HG02938 (cell line): ENCODE results near the gene SNN.

Source experiments
- ATAC-seq: cut with Tn5 transposase; IDR thresholded peaks from one replicate; pipeline ENCODE4 v1.9.1; 2021; ENCODE audit warnings: mild to moderate bottlenecking, moderate library complexity; ENCODE audit not compliant: unreplicated experiment

Gene SNN

DNA sequence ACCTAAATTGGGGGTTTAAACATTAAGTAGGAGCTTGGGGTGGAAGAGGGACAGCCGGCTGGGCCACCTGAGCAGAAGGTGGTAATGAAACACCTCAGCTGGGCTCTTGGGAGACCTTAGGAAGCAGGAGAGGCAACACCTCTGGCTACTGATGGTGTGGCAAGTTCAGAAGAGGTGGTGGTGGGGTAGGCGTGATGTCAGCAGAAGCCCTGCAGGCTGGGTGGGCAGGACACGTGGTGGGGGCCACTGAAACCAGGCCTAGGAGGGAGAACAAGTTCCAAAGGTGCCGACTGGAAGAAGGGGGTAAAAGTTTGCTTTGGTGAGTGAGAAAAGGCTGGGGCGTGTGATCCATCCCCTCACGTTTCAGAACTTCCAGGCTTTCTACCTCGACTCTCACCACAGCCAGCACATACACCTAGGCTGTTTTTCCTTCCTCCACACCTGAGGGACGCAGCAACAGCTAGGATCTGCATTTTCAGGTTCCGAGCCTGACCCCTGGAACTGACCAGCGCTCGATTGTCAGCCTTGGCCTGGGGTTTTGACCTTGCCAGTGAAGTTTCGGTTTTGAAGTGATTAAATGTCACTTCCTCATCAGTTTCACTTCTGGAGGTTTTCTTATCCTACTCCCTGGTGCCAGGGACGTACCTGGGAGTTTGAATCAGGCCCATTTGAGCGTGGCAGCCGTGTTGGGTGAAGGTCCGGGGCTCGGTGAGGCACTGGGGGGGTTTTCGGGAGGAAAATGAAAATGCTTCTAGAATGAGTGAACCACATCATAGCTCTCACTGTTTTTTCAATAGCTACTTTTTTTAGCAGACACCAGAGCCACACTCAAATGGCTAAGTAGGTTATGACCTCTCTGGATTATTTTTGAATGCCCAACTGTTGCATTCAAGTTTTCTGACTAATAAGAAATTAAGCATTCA is 10.0 kb downstream of the SNN start:
- no peak for ATAC-seq

DNA sequence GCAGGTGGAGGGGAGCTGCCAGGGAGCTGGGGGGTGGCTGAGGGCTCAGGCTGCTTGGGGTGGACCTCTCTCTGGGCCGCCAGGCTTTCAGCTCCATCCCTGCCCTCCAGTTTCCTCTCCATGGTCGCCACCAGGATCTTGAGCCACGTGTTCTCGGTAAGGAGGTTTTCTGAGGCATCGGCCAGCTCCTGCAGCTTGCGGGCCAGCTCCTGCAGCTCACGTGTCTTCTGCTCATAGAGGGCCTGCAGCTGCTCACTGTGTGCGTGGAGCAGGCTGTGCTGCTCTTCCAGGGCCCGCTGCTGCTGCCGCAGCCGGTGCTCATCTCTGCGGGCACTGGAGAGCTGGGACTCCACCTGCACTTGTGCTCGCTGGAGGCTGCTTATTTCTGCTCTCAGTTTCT is 11.0 kb downstream of the SNN start:
- ATAC-seq: no peak

- no peak for ATAC-seq
These were observed 12.0 kb downstream of the SNN start for GRCh38 chr16:11679941-11680911.

DNA sequence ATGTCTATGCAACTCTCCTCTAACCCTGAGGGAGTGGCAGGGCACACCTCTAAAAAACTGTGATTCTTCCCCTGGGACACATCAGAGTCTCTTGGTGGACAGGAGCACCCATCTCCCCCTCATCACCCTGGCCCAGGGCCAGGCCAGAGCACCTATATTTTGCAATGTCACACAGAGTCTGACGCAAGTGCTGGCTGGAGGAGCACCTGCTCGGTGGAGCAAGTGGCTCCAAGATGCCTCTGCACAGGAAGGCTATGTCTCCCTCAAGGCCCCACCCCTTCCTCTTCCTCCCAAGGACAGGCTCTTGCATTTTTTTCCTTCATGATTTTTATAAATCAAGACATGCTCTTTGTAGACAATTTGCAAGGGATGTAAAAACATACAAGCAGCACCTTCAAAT is 13.3 kb downstream of the SNN start:
- ATAC-seq: no peak

DNA sequence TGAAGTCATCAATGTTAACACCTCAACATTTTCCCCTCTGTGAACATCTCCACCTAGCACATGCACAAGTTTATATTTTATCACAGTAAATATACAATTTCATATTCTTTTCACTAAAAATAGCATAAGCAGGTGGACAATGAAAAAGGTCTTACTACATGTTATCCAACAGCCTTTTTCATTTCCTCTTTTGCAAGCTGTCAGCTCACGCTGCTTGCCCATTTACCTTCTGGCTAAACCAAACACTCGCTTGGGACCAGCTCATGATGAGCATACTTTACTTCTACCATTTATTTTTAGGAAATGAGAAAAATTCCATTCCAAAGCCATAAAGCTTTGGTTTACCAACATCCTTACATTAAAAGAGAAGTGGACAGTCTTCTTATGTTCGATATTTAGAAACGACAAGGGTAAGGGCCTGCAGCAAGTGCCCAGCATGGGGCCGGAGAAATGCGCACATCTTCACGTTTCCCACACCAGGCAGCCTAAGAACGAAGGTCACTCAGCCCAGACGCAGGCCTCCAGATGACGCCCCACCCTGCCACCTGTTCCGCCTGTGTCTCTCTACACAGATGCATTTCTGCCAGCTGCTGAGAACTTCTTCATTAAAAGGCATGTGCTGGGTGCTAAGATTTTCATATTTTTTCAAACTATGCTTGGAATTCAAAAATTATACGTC is 13.9 kb downstream of the SNN start:
- ATAC-seq: peak; percentile 56

- peak; percentile 37 for ATAC-seq
These were observed 14.4 kb downstream of the SNN start for GRCh38 chr16:11682655-11683096.

GRCh38 chr16:11683145-11683544 is 14.9 kb downstream of the SNN start:
- ATAC-seq: no peak

DNA sequence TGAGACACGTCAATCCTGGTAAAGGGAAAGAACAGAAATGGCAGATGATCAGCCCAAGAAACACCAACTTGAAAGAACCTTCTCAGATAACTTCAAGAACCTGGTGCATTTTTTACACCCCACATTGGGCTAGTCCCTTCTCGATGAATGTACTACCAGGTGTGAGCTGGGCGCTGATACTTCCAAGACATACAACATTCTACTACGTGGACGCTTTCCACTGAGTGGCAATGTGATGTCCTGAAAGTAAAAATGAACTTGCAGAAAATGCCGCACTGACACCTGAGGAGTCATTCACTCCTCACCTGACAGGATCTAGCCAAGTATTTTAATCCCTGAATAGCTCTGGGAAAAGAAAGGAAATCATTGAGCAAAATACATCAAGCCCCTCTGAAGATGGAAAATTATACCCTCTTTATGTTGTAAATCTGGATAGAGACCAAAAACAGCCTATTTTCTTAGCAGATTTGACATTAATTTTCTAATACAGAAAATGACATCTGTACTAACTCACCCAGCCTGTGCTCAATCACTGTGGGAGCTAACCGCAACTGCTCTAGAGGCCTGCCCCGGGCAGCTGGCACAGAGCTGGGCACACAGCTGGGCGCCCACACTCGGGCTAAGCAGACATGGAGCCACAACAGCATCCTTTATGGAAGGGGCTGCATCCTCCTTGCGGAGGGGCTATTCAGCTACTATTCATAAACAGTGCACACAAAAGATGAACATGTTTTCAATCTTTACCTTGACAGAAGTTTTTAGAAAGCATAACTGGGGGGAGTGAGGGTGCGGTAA is 16.2 kb downstream of the SNN start:
- no peak for ATAC-seq

DNA sequence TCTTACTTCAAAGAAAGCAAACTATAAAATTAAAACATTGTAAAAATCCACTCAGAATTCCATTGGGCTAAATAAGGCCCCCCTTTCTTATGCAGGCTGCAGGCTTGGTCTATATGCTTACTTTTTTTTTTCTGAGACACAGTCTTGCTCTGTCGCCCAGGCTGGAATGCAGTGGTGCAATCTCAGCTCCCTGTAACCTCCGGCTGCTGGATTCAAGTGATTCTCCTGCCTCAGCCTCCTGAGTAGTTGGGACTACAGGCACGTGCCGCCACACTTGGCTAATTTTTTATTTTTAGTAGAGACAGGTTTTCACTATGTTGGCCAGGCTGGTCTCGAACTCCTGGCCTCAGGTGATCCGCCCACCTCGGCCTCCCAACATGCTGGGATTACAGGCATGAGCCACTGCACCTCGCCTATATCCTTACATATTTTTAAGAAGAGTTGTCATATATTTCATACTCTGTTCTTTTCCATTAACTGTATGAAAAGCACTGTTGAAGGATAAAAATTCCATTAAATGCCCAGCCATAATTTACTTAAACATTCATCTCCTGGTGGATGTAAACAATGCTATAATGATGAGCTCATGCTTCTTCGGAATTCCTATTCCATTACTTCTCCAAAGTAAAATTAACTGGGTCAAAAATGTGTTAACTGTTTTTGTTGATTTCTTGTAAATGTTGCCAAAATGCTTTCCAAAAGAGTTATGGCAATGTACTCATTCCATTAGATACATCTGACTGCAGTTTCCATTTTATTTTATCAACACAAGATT is 17.8 kb downstream of the SNN start:
- ATAC-seq: no peak

DNA sequence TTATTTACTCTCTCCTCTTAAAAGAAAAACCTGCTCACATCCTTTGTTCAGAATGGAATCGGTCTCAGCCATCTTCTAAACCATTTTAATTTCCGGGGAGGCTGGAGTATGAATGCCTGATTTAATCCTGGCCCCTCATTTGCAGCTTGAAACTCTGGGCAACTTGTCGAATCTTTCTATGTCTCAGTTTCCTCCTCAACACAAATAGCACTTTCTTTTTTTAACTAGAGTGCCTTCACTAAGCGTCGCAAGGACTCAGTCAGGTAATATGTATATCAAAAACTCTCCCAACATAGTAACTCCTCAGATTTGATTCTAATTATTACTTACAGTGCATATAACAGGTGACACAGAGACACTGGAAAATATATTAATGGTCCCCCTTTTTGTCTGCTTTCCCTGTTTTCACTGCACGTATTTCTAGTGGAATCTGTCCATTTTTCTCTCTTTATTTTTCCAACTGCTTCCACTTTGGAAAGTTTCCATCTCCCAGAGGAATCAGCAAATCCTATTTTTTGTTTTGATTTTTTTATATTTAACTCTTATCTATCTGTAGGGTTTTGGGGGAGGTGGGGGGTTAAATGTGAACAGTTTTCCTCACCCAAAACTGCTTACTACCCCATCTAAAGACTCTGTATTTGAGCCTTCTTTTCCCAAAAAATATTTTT is 18.6 kb downstream of the SNN start:
- no peak for ATAC-seq

DNA sequence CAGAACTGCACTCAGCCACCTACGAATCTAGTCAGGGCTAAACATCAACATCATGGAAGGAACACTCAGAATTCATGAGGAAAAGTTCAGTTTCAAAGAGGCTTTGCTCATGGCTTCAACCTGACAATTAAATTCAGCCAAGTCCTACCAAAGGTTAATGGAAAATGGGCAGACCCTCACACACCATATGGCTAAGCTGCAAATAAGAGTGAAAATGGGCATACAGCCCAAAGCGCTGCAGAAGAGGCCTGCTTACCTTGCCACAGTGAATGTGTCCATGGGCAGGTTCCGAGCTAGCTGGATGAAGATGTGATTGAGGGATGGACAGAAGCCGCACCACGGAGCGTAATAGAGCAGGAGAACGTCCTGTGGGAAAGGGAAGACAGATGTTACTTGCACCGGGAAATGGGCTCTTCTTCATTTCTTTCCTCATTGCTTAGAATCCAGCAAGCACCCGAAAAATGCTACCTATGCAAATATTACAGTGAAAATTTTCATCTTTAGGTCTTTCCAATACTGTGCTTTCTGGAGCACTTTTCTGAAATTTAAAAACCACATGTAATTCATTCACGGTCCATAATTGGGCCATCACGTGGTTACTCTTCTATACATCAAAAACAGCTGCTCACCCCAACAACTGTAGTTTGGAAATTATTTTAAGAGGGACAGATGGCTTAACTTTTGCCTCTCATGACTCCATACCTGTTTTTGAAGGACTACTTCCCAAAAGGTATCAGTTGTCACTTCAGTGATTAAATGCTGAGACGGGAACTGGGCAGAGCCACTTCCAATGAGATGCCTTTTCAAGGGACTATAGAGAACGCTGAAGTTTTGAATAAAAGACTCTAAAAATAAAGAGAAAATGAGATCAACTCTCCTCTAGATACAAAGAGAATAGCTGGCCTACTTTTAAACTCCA is 19.6 kb downstream of the SNN start:
- no peak for ATAC-seq

DNA sequence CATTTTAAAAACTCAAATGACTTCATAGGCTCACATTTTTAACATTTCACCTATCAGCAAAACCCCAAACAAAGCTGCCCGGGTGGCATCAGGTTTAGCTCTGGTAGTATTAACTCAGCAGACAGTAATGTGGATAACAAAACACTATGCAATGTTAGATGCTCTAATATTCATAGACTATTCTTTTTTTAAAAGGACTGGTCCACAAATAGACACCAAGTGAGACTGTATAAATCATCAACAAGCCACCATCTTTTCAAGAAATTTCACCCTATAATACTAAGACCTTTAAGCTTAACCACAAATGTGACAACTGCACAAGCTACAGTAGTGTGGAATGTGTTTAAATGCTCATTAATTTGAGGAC is 20.2 kb downstream of the SNN start:
- ATAC-seq: no peak

- ATAC-seq: peak; percentile 84
These were observed 21.0 kb downstream of the SNN start for GRCh38 chr16:11689031-11689840.

- ATAC-seq: no peak
These were observed 23.0 kb downstream of the SNN start for GRCh38 chr16:11691235-11691634.

- no peak for ATAC-seq
These were observed 23.5 kb downstream of the SNN start for GRCh38 chr16:11691771-11692170.

DNA sequence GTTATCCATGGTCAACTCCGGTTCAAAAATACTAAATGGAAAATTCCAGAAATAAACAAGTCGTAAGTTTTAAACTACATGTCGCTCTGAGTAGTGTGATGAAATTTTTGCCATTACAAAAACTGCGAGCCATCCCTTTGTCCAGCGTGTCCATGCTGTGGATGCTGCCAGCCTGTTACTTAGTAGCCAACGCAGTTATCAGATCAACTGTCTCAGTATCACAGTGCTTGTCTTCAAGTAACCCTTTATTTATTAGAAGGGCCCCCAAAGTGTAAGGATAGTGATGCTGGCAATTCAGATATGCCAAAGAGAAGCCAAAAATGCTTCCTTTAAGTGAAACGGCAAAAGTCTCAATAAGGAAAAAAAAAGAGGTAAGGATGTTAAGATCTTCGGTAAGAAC is 23.9 kb downstream of the SNN start:
- no peak for ATAC-seq

DNA sequence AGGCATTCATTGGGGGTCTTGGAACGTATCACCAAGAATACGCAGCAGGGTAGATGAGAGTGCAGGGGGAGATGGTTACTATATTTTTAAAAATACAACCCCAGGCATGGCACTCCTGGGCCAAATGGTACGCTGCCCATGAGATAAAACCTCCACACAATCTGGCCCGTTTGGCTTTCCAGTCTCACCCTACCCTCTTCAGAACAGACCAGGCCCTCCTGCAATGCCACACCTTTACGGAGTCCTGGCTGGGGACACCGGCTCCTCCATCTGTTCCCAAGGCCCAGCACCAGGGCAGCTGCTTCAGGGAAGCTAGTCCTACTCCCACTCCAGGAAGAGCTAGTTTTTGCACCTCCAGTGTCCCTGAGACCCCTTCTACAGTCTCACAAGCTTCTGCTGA is 24.4 kb downstream of the SNN start:
- ATAC-seq: no peak
